Parathyroid adenoma (tissue), 2 donors: ENCODE measurements around the gene FAM227B.
"Not testable (repeated sequence)": the region's sequence is repeated elsewhere in the genome, so short reads cannot be mapped to it uniquely, and the experiment has no call there.

Experiments used
- H2AFZ ChIP-seq: fragments of 300-600 bp; sonication (generic); one replicate; pipeline ENCODE4 v1.7.0; 2017; ENCODE audit warnings: antibody characterized with exemption, mild to moderate bottlenecking
- H3K27ac ChIP-seq: fragments of 300-600 bp; sonication (generic); one replicate; pipeline ENCODE4 v1.7.0; 2017
- H3K27me3 ChIP-seq: fragments of 300-600 bp; sonication (generic); one replicate; pipeline ENCODE4 v1.7.0; 2017; ENCODE audit warnings: low read length; ENCODE audit not compliant: control insufficient read depth, insufficient read depth
- H3K36me3 ChIP-seq: fragments of 300-600 bp; sonication (generic); one replicate; pipeline ENCODE4 v1.7.0; 2017; ENCODE audit warnings: low read length; ENCODE audit not compliant: control insufficient read depth, insufficient read depth
- H3K4me1 ChIP-seq: fragments of 300-600 bp; sonication (generic); one replicate; pipeline ENCODE4 v1.7.0; 2017; ENCODE audit warnings: control low read depth
- H3K4me2 ChIP-seq: fragments of 300-600 bp; sonication (generic); one replicate; pipeline ENCODE4 v1.7.0; 2017; ENCODE audit warnings: low read length
- H3K4me3 ChIP-seq: fragments of 300-600 bp; sonication (generic); one replicate; pipeline ENCODE4 v1.7.0; 2017; ENCODE audit warnings: low read depth, low read length
- H3K79me2 ChIP-seq: fragments of 300-600 bp; sonication (generic); one replicate; pipeline ENCODE4 v1.7.0; 2017; ENCODE audit warnings: control low read depth
- H3K9ac ChIP-seq: fragments of 300-600 bp; sonication (generic); one replicate; pipeline ENCODE4 v1.7.0; 2017; ENCODE audit warnings: mild to moderate bottlenecking
- H3K9me3 ChIP-seq: fragments of 300-600 bp; sonication (generic); one replicate; pipeline ENCODE4 v1.7.0; 2017; ENCODE audit warnings: low read length; ENCODE audit not compliant: control insufficient read depth
- TF ChIP-seq, protein P1 (sequence below): fragments of 300-600 bp; sonication (generic); IDR thresholded peaks from one replicate; pipeline ENCODE4 v1.7.0; 2017; ENCODE audit warnings: antibody characterized with exemption, mild to moderate bottlenecking
- donor health status: primary hyperparathyroidism.

Gene FAM227B

GRCh38 chr15:49473031-49473430, 147.6 kb downstream of the FAM227B start:
- Histone ChIP-seq H3K9ac (no peak overlapping the region), H3K27ac (no peak overlapping the region), H3K79me2 (no peaks in the 10 kb centered on the region), H3K4me2 (no peak overlapping the region), H3K9me3 (no peaks in the 10 kb centered on the region), H3K27me3 (no peaks in the 10 kb centered on the region), H3K4me3 (no peak overlapping the region), H3K36me3 (no peaks in the 10 kb centered on the region), H3K4me1 (no peaks in the 10 kb centered on the region), H2AFZ (no peak overlapping the region)
- TF ChIP-seq, protein P1, sequence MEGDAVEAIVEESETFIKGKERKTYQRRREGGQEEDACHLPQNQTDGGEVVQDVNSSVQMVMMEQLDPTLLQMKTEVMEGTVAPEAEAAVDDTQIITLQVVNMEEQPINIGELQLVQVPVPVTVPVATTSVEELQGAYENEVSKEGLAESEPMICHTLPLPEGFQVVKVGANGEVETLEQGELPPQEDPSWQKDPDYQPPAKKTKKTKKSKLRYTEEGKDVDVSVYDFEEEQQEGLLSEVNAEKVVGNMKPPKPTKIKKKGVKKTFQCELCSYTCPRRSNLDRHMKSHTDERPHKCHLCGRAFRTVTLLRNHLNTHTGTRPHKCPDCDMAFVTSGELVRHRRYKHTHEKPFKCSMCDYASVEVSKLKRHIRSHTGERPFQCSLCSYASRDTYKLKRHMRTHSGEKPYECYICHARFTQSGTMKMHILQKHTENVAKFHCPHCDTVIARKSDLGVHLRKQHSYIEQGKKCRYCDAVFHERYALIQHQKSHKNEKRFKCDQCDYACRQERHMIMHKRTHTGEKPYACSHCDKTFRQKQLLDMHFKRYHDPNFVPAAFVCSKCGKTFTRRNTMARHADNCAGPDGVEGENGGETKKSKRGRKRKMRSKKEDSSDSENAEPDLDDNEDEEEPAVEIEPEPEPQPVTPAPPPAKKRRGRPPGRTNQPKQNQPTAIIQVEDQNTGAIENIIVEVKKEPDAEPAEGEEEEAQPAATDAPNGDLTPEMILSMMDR = no peak

DNA sequence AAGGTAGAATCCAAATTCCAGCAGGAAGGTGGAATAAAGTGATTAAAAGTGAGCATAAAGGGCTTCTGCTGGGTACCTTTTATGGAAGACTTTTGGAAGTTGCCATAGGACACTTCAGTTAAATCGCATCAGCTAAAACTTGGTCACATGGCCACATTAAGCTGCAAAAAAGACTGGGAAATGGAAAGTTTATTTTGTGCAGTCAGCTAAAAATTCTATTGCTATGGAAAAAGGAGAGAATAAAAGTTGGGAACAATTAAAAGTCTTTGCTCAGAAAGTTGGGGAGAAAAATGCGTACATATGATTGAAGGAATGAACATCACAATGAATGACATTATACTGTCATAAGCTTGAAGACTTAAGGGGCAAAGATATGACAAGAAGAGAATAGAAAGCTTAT, 148.3 kb downstream of the FAM227B start:
- no peak overlapping the region for H3K27ac ChIP-seq
- H3K9ac ChIP-seq = no peak overlapping the region
- peak overlapping the region; percentile 27 for H3K4me2 ChIP-seq
- no peak overlapping the region for H3K4me3 ChIP-seq
- no peaks in the 10 kb centered on the region for H3K36me3 ChIP-seq
- no peaks in the 10 kb centered on the region for H3K79me2 ChIP-seq
- TF ChIP-seq, protein P1 = no peak
- no peaks in the 10 kb centered on the region for H3K4me1 ChIP-seq
- H3K27me3 ChIP-seq = no peaks in the 10 kb centered on the region
- H2AFZ ChIP-seq = no peak overlapping the region
- H3K9me3 ChIP-seq = no peaks in the 10 kb centered on the region

DNA sequence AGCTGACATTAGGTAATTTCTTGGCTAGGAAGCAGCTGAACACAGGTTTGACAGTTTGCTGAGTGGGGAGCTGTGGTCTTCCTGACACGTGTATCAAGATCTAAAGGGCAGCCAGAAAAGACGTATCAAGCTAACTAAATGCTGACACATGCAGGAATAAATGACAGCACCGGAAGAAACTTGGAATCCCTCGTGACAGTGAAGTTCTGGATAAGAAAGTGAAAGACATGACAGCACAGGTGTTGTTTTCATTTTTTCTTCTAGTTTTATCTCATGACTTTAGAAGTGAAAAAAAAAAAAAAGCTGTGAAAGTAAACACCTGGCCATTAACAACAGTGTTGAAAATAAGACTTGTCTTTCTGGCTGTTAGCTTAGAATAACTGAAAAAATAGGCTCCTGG, 148.9 kb downstream of the FAM227B start:
- no peak overlapping the region for H3K27ac ChIP-seq
- H3K4me2 ChIP-seq = peak overlapping the region; percentile 45
- TF ChIP-seq, protein P1 = no peak
- H3K4me1 ChIP-seq = no peaks in the 10 kb centered on the region
- H3K4me3 ChIP-seq = peak overlapping the region; percentile 27
- H2AFZ ChIP-seq = no peak overlapping the region
- no peaks in the 10 kb centered on the region for H3K27me3 ChIP-seq
- no peaks in the 10 kb centered on the region for H3K79me2 ChIP-seq
- no peak overlapping the region for H3K9ac ChIP-seq
- no peaks in the 10 kb centered on the region for H3K9me3 ChIP-seq
- H3K36me3 ChIP-seq = no peaks in the 10 kb centered on the region

DNA sequence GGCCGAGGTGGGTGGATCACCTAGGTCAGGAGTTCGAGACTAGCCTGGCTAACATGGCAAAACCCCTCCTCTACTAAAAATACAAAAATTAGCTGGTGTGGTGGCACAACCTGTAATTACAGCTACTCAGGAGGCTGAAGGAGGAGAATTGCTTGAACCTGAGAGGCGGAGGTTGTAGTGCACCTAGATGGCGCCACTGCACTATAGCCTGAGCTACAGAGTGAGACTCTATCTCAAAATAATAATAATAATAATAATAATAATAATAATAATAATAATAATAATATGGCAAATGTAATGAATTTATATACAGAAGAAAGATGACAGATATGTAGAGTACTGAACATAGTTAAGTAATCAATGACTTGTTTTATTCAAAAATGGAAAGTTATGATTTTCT, 149.4 kb downstream of the FAM227B start:
- not testable (repeated sequence) for H3K4me1 ChIP-seq, H3K9ac ChIP-seq, H3K79me2 ChIP-seq, H3K4me2 ChIP-seq, H3K36me3 ChIP-seq, H3K27ac ChIP-seq, H3K4me3 ChIP-seq, H3K9me3 ChIP-seq, H3K27me3 ChIP-seq, H2AFZ ChIP-seq

DNA sequence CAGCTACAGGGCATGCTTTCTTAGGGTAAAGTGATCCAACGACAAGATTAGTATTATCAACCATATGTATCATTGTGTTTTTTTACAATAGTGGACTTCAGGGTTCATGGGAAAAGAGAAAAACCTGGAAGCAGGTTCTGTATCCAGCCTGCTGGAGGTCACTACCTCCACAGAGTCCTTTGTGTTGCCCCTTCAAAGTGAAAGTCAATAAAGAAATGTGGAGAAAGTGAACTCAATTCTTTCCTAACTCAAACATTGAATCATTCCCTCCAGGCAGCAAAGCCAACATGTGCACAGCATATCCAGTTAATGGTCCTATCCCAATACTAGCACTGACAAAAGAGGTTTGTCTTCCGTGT, 152.2 kb downstream of the FAM227B start:
- Histone ChIP-seq H3K79me2 (no peaks in the 10 kb centered on the region), H3K36me3 (no peaks in the 10 kb centered on the region), H3K4me3 (no peak overlapping the region), H3K9me3 (no peaks in the 10 kb centered on the region), H3K27ac (no peak overlapping the region), H3K9ac (no peak overlapping the region), H3K4me1 (no peaks in the 10 kb centered on the region), H3K27me3 (no peaks in the 10 kb centered on the region), H2AFZ (no peak overlapping the region), H3K4me2 (no peak overlapping the region)
- TF ChIP-seq, protein P1 = no peak
